CMK (cell line): ENCODE data around the gene SSB.
"Not testable (repeated sequence)": the region's sequence is repeated elsewhere in the genome, so short reads cannot be mapped to it uniquely, and the experiment has no call there.

Experiments used
- DNase-seq: peaks from one replicate; pipeline ENCODE4 v3.0.0-alpha.2; 2010; ENCODE audit warnings: low read depth

The SSB gene

GRCh38 chr2:169838743-169839489 lies 40.2 kb downstream of the SSB start:
- no peak for DNase-seq

DNA sequence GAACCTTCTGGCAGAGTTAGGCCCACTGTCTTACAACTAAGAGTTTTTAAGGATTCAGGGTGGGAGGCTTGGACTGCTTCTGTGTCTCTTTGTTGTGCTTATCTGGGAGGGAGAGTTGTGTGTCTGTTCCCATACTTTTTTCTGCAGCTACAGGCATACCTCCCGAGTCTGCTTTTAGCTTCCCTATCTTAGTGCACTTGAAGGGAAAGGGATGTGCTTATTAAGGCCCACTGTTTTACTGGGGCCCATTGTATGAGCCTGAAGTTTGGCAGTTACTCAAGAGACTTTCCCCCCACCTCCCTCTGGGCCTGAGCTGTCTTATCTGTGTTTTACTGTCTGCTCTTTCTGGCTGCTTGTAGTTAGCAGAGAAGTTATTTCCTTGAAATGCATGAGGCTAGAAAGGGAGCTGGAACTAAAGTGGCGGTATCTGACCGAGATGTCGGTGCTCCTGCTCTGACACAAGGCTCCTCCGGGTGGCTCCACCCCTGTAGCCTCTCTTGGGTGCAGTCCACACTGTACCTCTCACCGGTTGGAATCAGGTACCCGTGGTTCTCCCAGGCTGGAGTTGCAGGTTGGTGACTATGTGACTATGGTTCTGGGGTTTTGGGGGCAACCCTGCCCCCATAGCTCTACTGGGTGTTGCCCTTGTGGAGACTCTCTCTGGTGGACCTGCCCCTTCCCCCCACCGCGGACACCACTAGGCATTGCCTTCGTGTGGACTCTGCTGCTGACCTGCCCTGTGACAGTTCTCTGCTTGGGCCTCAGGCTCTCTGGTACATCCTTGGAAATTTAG lies 41.5 kb downstream of the SSB start:
- DNase-seq: peak; percentile 46

DNA sequence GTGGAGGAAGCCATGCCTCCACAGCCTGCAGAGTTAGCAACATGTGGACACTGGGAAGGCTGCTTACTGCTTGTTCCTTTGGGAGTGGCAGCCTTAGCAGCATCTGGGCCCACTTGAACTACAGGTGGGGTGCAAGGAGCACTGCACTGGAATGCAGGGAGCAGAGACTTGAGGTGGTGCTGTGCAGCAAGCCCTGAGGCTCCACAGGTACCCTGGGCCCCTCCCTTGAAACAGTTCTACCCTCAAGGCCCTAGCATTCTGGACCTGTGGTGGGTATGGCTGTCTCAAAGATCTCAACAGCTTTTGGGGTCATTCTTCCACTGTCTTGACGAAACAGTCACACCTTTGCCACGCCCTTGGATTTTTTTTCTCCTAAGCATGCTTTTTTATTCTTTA lies 42.1 kb downstream of the SSB start:
- DNase-seq: no peak

GRCh38 chr2:169841625-169842024 lies 43.0 kb downstream of the SSB start:
- DNase-seq: not testable (repeated sequence)

DNA sequence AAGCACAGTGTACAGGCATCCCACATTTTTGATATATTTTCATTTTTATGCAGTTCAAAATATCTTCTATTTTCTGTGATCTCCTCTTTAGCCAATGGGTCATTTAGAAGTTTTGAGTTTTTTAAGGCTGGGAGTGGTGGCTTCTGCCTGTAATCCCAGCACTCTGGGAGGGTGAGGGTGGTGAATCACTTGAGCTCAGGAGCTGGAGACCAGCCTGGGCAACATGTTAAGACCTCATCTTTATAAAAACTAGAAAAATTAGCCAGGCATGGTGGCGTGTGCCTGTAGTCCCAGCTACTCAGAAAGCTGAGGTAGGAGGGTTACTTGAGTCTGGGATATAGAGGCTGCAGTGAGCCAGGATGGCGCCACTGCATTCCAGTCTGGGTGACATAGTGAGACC lies 46.3 kb downstream of the SSB start:
- no peak for DNase-seq

- DNase-seq: not testable (repeated sequence)
These were observed 50.5 kb downstream of the SSB start for GRCh38 chr2:169848959-169849693.

- no peak for DNase-seq
These were observed 51.0 kb downstream of the SSB start for GRCh38 chr2:169849710-169850109.

DNA sequence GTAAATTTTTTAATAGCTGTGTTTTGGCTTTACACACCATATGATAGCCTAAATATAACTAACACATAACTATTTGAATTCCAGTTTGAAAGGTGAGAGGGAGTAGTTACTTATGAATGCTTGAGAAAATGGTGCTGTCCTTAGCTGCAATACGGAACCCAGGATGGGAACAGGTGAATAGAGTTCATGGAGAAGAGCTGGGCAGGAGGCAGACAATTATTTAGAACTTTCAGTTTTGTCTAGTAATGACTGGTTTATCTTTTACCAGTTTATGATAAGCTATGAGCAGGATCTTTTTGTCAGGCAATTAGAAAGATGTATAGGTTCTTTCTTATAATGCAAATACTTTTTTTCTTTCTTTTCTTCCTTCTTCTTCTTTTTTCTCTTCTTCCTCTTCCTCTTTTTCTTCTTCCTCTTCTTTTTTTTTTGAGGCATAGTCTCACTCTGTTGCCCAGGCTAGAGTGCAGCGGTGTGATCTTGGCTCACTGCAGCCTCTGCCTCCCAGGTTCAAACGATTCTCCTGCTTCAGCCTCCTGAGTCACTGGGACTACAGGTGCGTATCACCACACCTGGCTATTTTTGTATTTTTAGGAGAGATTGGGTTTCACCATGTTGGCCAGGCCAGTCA lies 54.5 kb downstream of the SSB start:
- no peak for DNase-seq

- DNase-seq: not testable (repeated sequence)
These were observed 56.9 kb downstream of the SSB start for GRCh38 chr2:169855281-169856258.

DNA sequence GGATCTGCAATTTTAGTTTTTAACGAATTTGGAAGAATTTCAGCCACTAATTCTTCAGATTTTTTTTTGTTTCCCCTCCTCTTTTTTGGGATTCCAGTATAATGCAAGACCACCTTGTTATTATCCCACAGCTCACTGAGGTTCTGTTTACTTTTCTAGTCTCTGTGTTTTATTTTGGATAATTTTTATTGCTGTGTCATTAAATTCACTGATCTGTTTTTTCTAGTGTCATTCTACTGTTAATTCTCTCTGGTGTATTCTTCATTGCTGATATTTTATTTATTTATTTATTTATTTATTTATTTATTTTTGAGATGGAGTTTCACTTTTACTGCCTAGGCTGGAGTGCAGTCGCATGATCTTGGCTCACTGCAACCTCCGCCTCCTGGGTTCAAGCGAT lies 60.8 kb downstream of the SSB start:
- no peak for DNase-seq

GRCh38 chr2:169860149-169860548 lies 61.5 kb downstream of the SSB start:
- no peak for DNase-seq
